WTC11 (cell line): ENCODE measurements around the gene SLC44A5. TPM values are rescaled to one million over a fixed set of nuclear protein-coding genes. Genes with fewer than 3 reads are reported as not detected.
"Not testable (repeated sequence)": the region's sequence is repeated elsewhere in the genome, so short reads cannot be mapped to it uniquely, and the experiment has no call there.

Experiments used
- ATAC-seq: fragments of 200-7000 bp; cut with Tn5 transposase; 2 replicates; pipeline ENCODE4 v1.10.0; 2021; ENCODE audit warnings: mild to moderate bottlenecking, moderate library complexity
- Bru-seq: library from RNA; stranded (reverse); fragments of 400-500 nt; gene quantifications from one replicate; lab custom pipeline; 2021; lab: Mats Ljungman, UMichigan
- CTCF ChIA-PET: fragments of 300-600 bp; sonication (Branson Sonifier 250); formaldehyde crosslinking; loops from one replicate; lab custom pipeline; 2021; ENCODE audit warnings: antibody characterized with exemption; lab: Charles Lee
- POLR2A ChIA-PET: fragments of 350-600 bp; sonication (Branson Sonifier 250); formaldehyde crosslinking; loops from one replicate; lab custom pipeline; 2021; ENCODE audit warnings: antibody characterized with exemption; lab: Charles Lee
- DNase-seq: peaks from one replicate; pipeline ENCODE4 v3.0.0; 2021; ENCODE audit warnings: low spot score
- H3K27ac Mint-ChIP-seq: 2 replicates; pipeline ENCODE4 v1.8.0; 2021; ENCODE audit warnings: mixed read lengths
- H3K27me3 Mint-ChIP-seq: 2 replicates; pipeline ENCODE4 v1.8.0; 2021; ENCODE audit warnings: low read depth, mild to moderate bottlenecking, moderate library complexity, mixed read lengths
- H3K36me3 Mint-ChIP-seq: 2 replicates; pipeline ENCODE4 v1.8.0; 2021; ENCODE audit warnings: mixed read lengths
- H3K4me1 Mint-ChIP-seq: 2 replicates; pipeline ENCODE4 v1.8.0; 2022; ENCODE audit warnings: mixed read lengths
- H3K4me3 Mint-ChIP-seq: 2 replicates; pipeline ENCODE4 v1.8.0; 2021; ENCODE audit warnings: mild to moderate bottlenecking, moderate library complexity, mixed read lengths
- H3K9me3 Mint-ChIP-seq: 2 replicates; pipeline ENCODE4 v1.8.0; 2021; ENCODE audit warnings: mixed read lengths
- CBFB ChIP-seq: sonication (generic); formaldehyde crosslinking; IDR thresholded peaks from 2 replicates; pipeline ENCODE4 v1.8.1; 2022; ENCODE audit warnings: mild to moderate bottlenecking, low read depth, missing genetic modification reagents
- CREB1 ChIP-seq: sonication (generic); formaldehyde crosslinking; IDR thresholded peaks from 2 replicates; pipeline ENCODE4 v1.8.0; 2023; ENCODE audit warnings: mild to moderate bottlenecking, missing genetic modification reagents
- E2F4 ChIP-seq: sonication (generic); formaldehyde crosslinking; IDR thresholded peaks from 2 replicates; pipeline ENCODE4 v1.8.1; 2022; ENCODE audit warnings: low read depth, mild to moderate bottlenecking, moderate library complexity, missing genetic modification reagents, borderline replicate concordance
- ESRRA ChIP-seq: sonication (generic); formaldehyde crosslinking; IDR thresholded peaks from 2 replicates; pipeline ENCODE4 v1.8.1; 2022; ENCODE audit warnings: mild to moderate bottlenecking, missing genetic modification reagents, borderline replicate concordance
- FOXP1 ChIP-seq: sonication (generic); formaldehyde crosslinking; IDR thresholded peaks from 2 replicates; pipeline ENCODE4 v1.8.0; 2022; ENCODE audit warnings: missing genetic modification reagents, mild to moderate bottlenecking, moderate library complexity, borderline replicate concordance
- GABPB1 ChIP-seq: sonication (generic); formaldehyde crosslinking; IDR thresholded peaks from 2 replicates; pipeline ENCODE4 v1.8.1; 2023; ENCODE audit warnings: mild to moderate bottlenecking, missing genetic modification reagents
- GRHL2 ChIP-seq: fragments of 250-450 bp; sonication (Bioruptor Pico); IDR thresholded peaks from 2 replicates; pipeline ENCODE4 v1.8.0; 2022; ENCODE audit warnings: mild to moderate bottlenecking, moderate library complexity; ENCODE audit not compliant: insufficient replicate concordance, severe bottlenecking
- HMGXB4 ChIP-seq: sonication (generic); formaldehyde crosslinking; IDR thresholded peaks from 2 replicates; pipeline ENCODE4 v1.8.1; 2023; ENCODE audit warnings: mild to moderate bottlenecking, moderate library complexity, missing genetic modification reagents
- JUN ChIP-seq: sonication (generic); formaldehyde crosslinking; IDR thresholded peaks from 2 replicates; pipeline ENCODE4 v1.8.0; 2023; ENCODE audit warnings: mild to moderate bottlenecking, missing genetic modification reagents
- MAX ChIP-seq: sonication (generic); formaldehyde crosslinking; IDR thresholded peaks from 2 replicates; pipeline ENCODE4 v1.8.0; 2022; ENCODE audit warnings: mild to moderate bottlenecking, missing genetic modification reagents
- MXD4 ChIP-seq: fragments of 250-450 bp; sonication (Bioruptor Pico); IDR thresholded peaks from 2 replicates; pipeline ENCODE4 v1.8.0; 2021; ENCODE audit warnings: mild to moderate bottlenecking, moderate library complexity, borderline replicate concordance
- PRRX2 ChIP-seq: fragments of 250-450 bp; sonication (Bioruptor Pico); IDR thresholded peaks from 2 replicates; pipeline ENCODE4 v1.8.0; 2021; ENCODE audit warnings: mild to moderate bottlenecking
- RORB ChIP-seq: fragments of 250-450 bp; sonication (Bioruptor Pico); IDR thresholded peaks from 2 replicates; pipeline ENCODE4 v1.9.0; 2021; ENCODE audit warnings: mild to moderate bottlenecking
- TEAD4 ChIP-seq: sonication (generic); formaldehyde crosslinking; IDR thresholded peaks from 2 replicates; pipeline ENCODE4 v1.8.0; 2022; ENCODE audit warnings: mild to moderate bottlenecking, missing genetic modification reagents
- TP53 ChIP-seq: sonication (generic); formaldehyde crosslinking; IDR thresholded peaks from 2 replicates; pipeline ENCODE4 v1.8.1; 2023; ENCODE audit warnings: mild to moderate bottlenecking, missing genetic modification reagents
- ZBTB43 ChIP-seq: sonication (generic); formaldehyde crosslinking; IDR thresholded peaks from 2 replicates; pipeline ENCODE4 v1.8.1; 2023; ENCODE audit warnings: mild to moderate bottlenecking, missing genetic modification reagents
- ZMAT4 ChIP-seq: fragments of 250-450 bp; sonication (Bioruptor Pico); IDR thresholded peaks from 2 replicates; pipeline ENCODE4 v1.9.0; 2021; ENCODE audit warnings: mild to moderate bottlenecking
- ZNF425 ChIP-seq: fragments of 250-450 bp; sonication (Bioruptor Pico); conservative IDR thresholded peaks from 2 replicates; pipeline ENCODE4 v1.9.0; 2021; ENCODE audit warnings: mild to moderate bottlenecking
- long read RNA-seq, 3 experiments: library from RNA in 1 of 3; library from capped mRNA in 1 of 3; library from polyadenylated mRNA in 1 of 3; unstranded in 2 of 3; stranded (forward) in 1 of 3; transcript quantifications; one replicate each; pipeline ENCODE4 v2.0.0, GENCODE V29; 2021
- total RNA-seq: library from RNA; stranded (reverse); gene quantifications from 3 replicates; pipeline ENCODE4 v1.2.3, GENCODE V29; 2021
- TF ChIP-seq, protein P1 (sequence below): sonication (generic); formaldehyde crosslinking; IDR thresholded peaks from 2 replicates; pipeline ENCODE4 v1.8.1; 2022; ENCODE audit warnings: missing genetic modification reagents, borderline replicate concordance
- TF ChIP-seq, protein P2 (sequence below): sonication (generic); formaldehyde crosslinking; IDR thresholded peaks from 2 replicates; pipeline ENCODE4 v1.8.1; 2022; ENCODE audit warnings: mild to moderate bottlenecking, moderate library complexity, missing genetic modification reagents

SLC44A5 gene
- total RNA-seq (1.6 to 1.8 TPM (median 1.8 TPM) in 3 replicates), Bru-seq, nascent RNA (percentile 41 among the genes with signal in this experiment)
- long read RNA-seq, experiment 1, partial matches to known transcripts = 0 of 11 reads
- long read RNA-seq, experiment 1, other reads (novel, unspliced or antisense) = 11 of 11 reads
- long read RNA-seq, experiment 2, partial matches to known transcripts = 1 of 5 reads
- long read RNA-seq, experiment 2, other reads (novel, unspliced or antisense) = 4 of 5 reads
- long read RNA-seq, experiment 3 = 0 reads

GRCh38 chr1:75611014-75611413, at the start of gene SLC44A5:
SLC44A5 (minus strand) TSS chr1:75611114; CDS start chr1:75541447, 69,667 bp downstream.
- TF ChIP-seq, protein P1, sequence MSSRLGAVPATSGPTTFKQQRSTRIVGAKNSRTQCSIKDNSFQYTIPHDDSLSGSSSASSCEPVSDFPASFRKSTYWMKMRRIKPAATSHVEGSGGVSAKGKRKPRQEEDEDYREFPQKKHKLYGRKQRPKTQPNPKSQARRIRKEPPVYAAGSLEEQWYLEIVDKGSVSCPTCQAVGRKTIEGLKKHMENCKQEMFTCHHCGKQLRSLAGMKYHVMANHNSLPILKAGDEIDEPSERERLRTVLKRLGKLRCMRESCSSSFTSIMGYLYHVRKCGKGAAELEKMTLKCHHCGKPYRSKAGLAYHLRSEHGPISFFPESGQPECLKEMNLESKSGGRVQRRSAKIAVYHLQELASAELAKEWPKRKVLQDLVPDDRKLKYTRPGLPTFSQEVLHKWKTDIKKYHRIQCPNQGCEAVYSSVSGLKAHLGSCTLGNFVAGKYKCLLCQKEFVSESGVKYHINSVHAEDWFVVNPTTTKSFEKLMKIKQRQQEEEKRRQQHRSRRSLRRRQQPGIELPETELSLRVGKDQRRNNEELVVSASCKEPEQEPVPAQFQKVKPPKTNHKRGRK = no peak
- no peak for TF ChIP-seq TEAD4 (CRISPR knock-in tag)
- no peak for TF ChIP-seq ZNF425 (CRISPR knock-in tag)
- no peak for TF ChIP-seq GABPB1
- TF ChIP-seq, protein P2, sequence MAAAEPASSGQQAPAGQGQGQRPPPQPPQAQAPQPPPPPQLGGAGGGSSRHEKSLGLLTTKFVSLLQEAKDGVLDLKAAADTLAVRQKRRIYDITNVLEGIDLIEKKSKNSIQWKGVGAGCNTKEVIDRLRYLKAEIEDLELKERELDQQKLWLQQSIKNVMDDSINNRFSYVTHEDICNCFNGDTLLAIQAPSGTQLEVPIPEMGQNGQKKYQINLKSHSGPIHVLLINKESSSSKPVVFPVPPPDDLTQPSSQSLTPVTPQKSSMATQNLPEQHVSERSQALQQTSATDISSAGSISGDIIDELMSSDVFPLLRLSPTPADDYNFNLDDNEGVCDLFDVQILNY (CRISPR knock-in tag) = no peak
- no peak for TF ChIP-seq E2F4 (CRISPR knock-in tag)
- no peak for TF ChIP-seq CBFB
- no peak for TF ChIP-seq ESRRA (CRISPR knock-in tag)
- TF ChIP-seq PRRX2 (CRISPR knock-in tag) = no peak
- no peak for TF ChIP-seq RORB (CRISPR knock-in tag)

DNA sequence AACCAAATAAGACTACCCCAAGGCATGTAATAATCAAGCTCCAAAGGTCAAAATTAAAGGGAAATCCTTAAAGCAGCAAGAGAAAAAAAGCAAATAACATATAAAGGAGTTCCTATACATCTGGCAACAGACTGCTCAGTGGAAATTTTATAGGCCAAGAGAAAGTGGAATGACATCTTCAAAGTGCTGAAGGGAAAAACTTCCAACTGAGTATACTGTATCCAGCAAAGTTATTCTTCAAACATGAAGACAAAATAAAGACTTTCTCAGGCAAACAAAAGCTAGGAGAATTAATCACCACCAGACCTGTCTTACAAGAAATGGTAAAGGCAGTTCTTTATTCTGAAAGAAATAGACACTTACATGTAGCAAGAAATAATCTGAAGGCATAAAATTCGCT, 45.0 kb upstream of the SLC44A5 start:
- Mint-ChIP-seq H3K9me3 (peaks cover 15% of the 10 kb centered on the region), H3K27me3 (no peaks in the 10 kb centered on the region), H3K27ac (no peak overlapping the region), H3K4me3 (no peak overlapping the region), H3K36me3 (peaks cover 7% of the 10 kb centered on the region), H3K4me1 (no peaks in the 10 kb centered on the region)
- TF ChIP-seq TP53 (CRISPR knock-in tag) (no peak), ZNF425 (CRISPR knock-in tag) (no peak), MAX (no peak), CBFB (no peak), MXD4 (CRISPR knock-in tag) (no peak), ZBTB43 (no peak), ZMAT4 (no peak), JUN (CRISPR knock-in tag) (no peak), CREB1 (CRISPR knock-in tag) (no peak), GRHL2 (no peak), HMGXB4 (CRISPR knock-in tag) (no peak), FOXP1 (CRISPR knock-in tag) (no peak)
- ChIA-PET CTCF (no interaction called here), POLR2A (no interaction called here)
- ATAC-seq = no peak
- DNase-seq = no peak

More at GRCh38 chr1:75611014-75611413, at the start of gene SLC44A5:
- no peaks in the 10 kb centered on the region for H3K9me3 Mint-ChIP-seq
- CTCF ChIA-PET = no interaction called here
- H3K36me3 Mint-ChIP-seq = no peaks in the 10 kb centered on the region
- peaks cover 9% of the 10 kb centered on the region for H3K4me1 Mint-ChIP-seq
- no peak within 1 kb of the TSS for H3K27ac Mint-ChIP-seq
- POLR2A ChIA-PET = no interaction called here
- no peak for ATAC-seq
- no peak for DNase-seq
- no peak within 1 kb of the TSS for H3K4me3 Mint-ChIP-seq
- H3K27me3 Mint-ChIP-seq = peaks cover 35% of the 10 kb centered on the region

DNA sequence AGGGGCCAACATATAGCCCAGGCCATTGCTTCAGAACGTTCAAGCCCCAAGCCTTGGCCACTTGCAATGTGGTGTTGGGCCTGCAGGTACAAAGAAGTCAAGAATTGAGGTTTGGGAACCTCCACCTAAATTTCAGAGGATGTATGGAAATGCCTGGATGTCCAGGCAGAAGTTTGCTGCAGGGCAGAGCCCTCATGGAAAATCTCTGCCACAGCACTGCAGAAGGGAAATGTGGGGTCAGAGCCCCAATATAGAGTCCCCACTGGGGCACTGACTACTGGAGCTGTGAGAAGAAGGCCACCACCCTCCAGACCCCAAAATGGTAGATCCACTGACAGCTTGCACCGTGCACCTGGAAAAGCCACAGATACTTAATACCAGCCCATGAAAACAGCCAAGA, 36.3 kb upstream of the SLC44A5 start:
- peaks cover 18% of the 10 kb centered on the region for H3K36me3 Mint-ChIP-seq
- ATAC-seq, H3K27me3 Mint-ChIP-seq, H3K27ac Mint-ChIP-seq, H3K4me1 Mint-ChIP-seq, H3K4me3 Mint-ChIP-seq, CTCF ChIA-PET, POLR2A ChIA-PET, DNase-seq: not testable (repeated sequence)
- H3K9me3 Mint-ChIP-seq = peaks cover 24% of the 10 kb centered on the region
